HEK293 (cell line): ENCODE measurements around the gene INHBB.

Experiments used
- CTCF ChIA-PET: fragments of 350-600 bp; formaldehyde crosslinking; extraction: SDS; loops from one replicate; lab custom pipeline; 2021; ENCODE audit warnings: antibody characterized with exemption; lab: Yijun Ruan, JAX
- POLR2A ChIA-PET: fragments of 300-600 bp; formaldehyde crosslinking; extraction: SDS; loops from one replicate; lab custom pipeline; 2020; ENCODE audit warnings: antibody characterized with exemption, inconsistent platforms; lab: Yijun Ruan, JAX
- H3K27ac ChIP-seq: fragments of 200-500 bp; sonication (Bioruptor generic); 2 replicates; pipeline ENCODE4 v1.5.1; 2014; ENCODE audit warnings: low read depth, low read length, control low read depth, inconsistent platforms; ENCODE audit errors: extremely low read depth
- H3K36me3 ChIP-seq, 2 experiments: fragments of 200-500 bp in 1 of 2; sonication (Bioruptor generic) in 1 of 2; 1 replicate in 1 of 2; 2 replicates in 1 of 2; pipeline ENCODE4 v1.5.1; 2014 to 2017; ENCODE audit warnings: inconsistent platforms in 2 of 2, low read length in 2 of 2; ENCODE audit not compliant: control insufficient read depth in 2 of 2, insufficient read depth in 1 of 2
- H3K4me1 ChIP-seq: fragments of 200-500 bp; sonication (Bioruptor generic); 2 replicates; pipeline ENCODE4 v1.5.1; 2014; ENCODE audit warnings: mild to moderate bottlenecking, low read length, inconsistent platforms; ENCODE audit not compliant: control insufficient read depth, insufficient read depth
- H3K4me3 ChIP-seq: 2 replicates; pipeline ENCODE4 v1.5.1; 2011; ENCODE audit warnings: low read depth, mild to moderate bottlenecking, control low read depth, low read length, moderate library complexity
- H3K9me3 ChIP-seq: fragments of 200-500 bp; sonication (Bioruptor generic); 2 replicates; pipeline ENCODE4 v1.5.1; 2014; ENCODE audit warnings: low read depth, low read length, inconsistent platforms; ENCODE audit not compliant: control insufficient read depth, insufficient read depth
- BCL11A ChIP-seq: fragments of 450-650 bp; formaldehyde crosslinking; IDR thresholded peaks from 2 replicates; pipeline ENCODE4 v1.5.1; 2016; ENCODE audit warnings: low read depth, missing biosample characterization, missing genetic modification characterization
- GFI1B ChIP-seq: fragments of 450-650 bp; formaldehyde crosslinking; IDR thresholded peaks from 2 replicates; pipeline ENCODE4 v1.5.1; 2016; ENCODE audit warnings: missing biosample characterization, missing genetic modification characterization
- GLIS2 ChIP-seq: fragments of 450-650 bp; formaldehyde crosslinking; IDR thresholded peaks from 2 replicates; pipeline ENCODE4 v1.5.1; 2016; ENCODE audit warnings: missing biosample characterization, missing genetic modification characterization
- KLF7 ChIP-seq: fragments of 450-650 bp; formaldehyde crosslinking; IDR thresholded peaks from 2 replicates; pipeline ENCODE4 v1.5.1; 2016; ENCODE audit warnings: missing biosample characterization, missing genetic modification characterization, borderline replicate concordance
- PBX3 ChIP-seq: sonication (generic); formaldehyde crosslinking; IDR thresholded peaks from 2 replicates; pipeline ENCODE4 v1.8.1; 2022; ENCODE audit warnings: mild to moderate bottlenecking, moderate library complexity, missing genetic modification reagents
- ZNF16 ChIP-seq: fragments of 450-650 bp; formaldehyde crosslinking; IDR thresholded peaks from 2 replicates; pipeline ENCODE4 v1.5.1; 2016; ENCODE audit warnings: low read depth, missing biosample characterization, missing genetic modification characterization
- ZNF26 ChIP-seq: fragments of 450-650 bp; formaldehyde crosslinking; IDR thresholded peaks from 2 replicates; pipeline ENCODE4 v1.5.1; 2016; ENCODE audit warnings: missing biosample characterization, missing genetic modification characterization
- ZNF521 ChIP-seq: fragments of 450-650 bp; formaldehyde crosslinking; IDR thresholded peaks from 2 replicates; pipeline ENCODE4 v1.5.1; 2017; ENCODE audit warnings: missing biosample characterization, mild to moderate bottlenecking, missing genetic modification characterization
- ZNF529 ChIP-seq: fragments of 450-650 bp; formaldehyde crosslinking; IDR thresholded peaks from 2 replicates; pipeline ENCODE4 v1.5.1; 2017; ENCODE audit warnings: missing genetic modification characterization, missing biosample characterization; ENCODE audit not compliant: insufficient replicate concordance
- ZNF624 ChIP-seq: fragments of 450-650 bp; formaldehyde crosslinking; IDR thresholded peaks from 2 replicates; pipeline ENCODE4 v1.5.1; 2017; ENCODE audit warnings: missing biosample characterization, missing genetic modification characterization
- ZNF629 ChIP-seq: fragments of 450-650 bp; formaldehyde crosslinking; IDR thresholded peaks from 2 replicates; pipeline ENCODE4 v1.5.1; 2017; ENCODE audit warnings: missing biosample characterization, missing genetic modification characterization
- ZNF701 ChIP-seq: fragments of 450-650 bp; formaldehyde crosslinking; IDR thresholded peaks from 2 replicates; pipeline ENCODE4 v1.5.1; 2016; ENCODE audit warnings: missing biosample characterization, missing genetic modification characterization
- TF ChIP-seq, protein P1 (sequence below): fragments of 450-650 bp; formaldehyde crosslinking; IDR thresholded peaks from 2 replicates; pipeline ENCODE4 v1.5.1; 2016; ENCODE audit warnings: missing biosample characterization, missing genetic modification characterization
- TF ChIP-seq, protein P2 (sequence below): fragments of 450-650 bp; formaldehyde crosslinking; IDR thresholded peaks from 2 replicates; pipeline ENCODE4 v1.5.1; 2017; ENCODE audit warnings: missing biosample characterization, missing genetic modification characterization
- TF ChIP-seq, protein P3 (sequence below): fragments of 450-650 bp; formaldehyde crosslinking; optimal IDR thresholded peaks from 2 replicates; pipeline ENCODE3; 2016; ENCODE audit warnings: missing biosample characterization, mild to moderate bottlenecking, missing genetic modification characterization

INHBB gene

GRCh38 chr2:120323214-120323613, 22.7 kb upstream of the INHBB start (continued):
- TF ChIP-seq ZNF26 (tag by site-specific recombination): no peak
- no peak for TF ChIP-seq ZNF624 (tag by site-specific recombination)
- TF ChIP-seq, protein P1, sequence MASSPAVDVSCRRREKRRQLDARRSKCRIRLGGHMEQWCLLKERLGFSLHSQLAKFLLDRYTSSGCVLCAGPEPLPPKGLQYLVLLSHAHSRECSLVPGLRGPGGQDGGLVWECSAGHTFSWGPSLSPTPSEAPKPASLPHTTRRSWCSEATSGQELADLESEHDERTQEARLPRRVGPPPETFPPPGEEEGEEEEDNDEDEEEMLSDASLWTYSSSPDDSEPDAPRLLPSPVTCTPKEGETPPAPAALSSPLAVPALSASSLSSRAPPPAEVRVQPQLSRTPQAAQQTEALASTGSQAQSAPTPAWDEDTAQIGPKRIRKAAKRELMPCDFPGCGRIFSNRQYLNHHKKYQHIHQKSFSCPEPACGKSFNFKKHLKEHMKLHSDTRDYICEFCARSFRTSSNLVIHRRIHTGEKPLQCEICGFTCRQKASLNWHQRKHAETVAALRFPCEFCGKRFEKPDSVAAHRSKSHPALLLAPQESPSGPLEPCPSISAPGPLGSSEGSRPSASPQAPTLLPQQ: no peak

DNA sequence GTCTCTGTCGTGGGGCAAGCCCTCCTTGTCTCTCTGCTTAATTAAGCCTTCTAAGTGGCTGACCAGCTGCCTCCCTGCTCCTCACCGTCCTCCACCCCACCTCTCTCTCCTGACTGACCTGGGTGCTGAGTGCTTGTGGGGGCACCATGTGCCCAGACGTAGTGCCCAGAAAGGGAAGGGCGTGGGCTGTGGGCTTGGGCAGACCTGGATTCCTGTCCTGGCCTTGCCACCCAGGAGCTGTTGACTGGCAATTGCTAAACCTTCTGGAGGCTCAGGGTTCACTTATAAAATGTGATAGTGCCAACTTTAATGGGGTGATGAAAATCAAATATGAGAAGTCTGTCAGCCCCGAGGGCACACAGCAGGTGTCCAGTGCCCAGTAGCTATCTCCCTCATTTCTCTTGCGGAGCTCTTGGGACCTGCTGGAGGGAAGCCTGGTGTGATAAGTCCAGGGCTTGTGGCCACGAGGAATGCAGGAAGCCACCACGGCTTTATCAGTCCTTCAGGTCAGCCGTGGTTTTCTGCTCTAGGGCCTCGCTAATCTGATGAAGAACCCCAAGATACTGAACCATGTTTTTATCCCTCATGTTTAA, 22.0 kb upstream of the INHBB start:
- no peak for TF ChIP-seq ZNF529
- TF ChIP-seq ZNF521 (tag by site-specific recombination): no peak
- TF ChIP-seq PBX3 (CRISPR knock-in tag): no peak
- CTCF ChIA-PET: interaction anchor here (0.6 to 2.8 kb wide), 6 partner anchors 10 to 803 kb away, joined by 3 to 14 read pairs (median 4); no protein-coding TSS in a partner anchor

GRCh38 chr2:120324933-120325332, 21.0 kb upstream of the INHBB start:
- ChIA-PET CTCF (interaction anchor here (2.8 kb wide), 1 partner anchor 12 kb away, joined by 14 read pairs; no protein-coding TSS in a partner anchor), POLR2A (no interaction called here)
- H3K9me3 ChIP-seq: no peaks in the 10 kb centered on the region
- TF ChIP-seq BCL11A (tag by site-specific recombination) (no peak), GFI1B (tag by site-specific recombination) (no peak), ZNF629 (tag by site-specific recombination) (no peak), PBX3 (CRISPR knock-in tag) (no peak), ZNF701 (no peak), KLF7 (tag by site-specific recombination) (no peak), ZNF16 (tag by site-specific recombination) (no peak), GLIS2 (tag by site-specific recombination) (no peak)
- TF ChIP-seq, protein P2, sequence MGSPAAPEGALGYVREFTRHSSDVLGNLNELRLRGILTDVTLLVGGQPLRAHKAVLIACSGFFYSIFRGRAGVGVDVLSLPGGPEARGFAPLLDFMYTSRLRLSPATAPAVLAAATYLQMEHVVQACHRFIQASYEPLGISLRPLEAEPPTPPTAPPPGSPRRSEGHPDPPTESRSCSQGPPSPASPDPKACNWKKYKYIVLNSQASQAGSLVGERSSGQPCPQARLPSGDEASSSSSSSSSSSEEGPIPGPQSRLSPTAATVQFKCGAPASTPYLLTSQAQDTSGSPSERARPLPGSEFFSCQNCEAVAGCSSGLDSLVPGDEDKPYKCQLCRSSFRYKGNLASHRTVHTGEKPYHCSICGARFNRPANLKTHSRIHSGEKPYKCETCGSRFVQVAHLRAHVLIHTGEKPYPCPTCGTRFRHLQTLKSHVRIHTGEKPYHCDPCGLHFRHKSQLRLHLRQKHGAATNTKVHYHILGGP (tag by site-specific recombination): no peak
- TF ChIP-seq, protein P3, sequence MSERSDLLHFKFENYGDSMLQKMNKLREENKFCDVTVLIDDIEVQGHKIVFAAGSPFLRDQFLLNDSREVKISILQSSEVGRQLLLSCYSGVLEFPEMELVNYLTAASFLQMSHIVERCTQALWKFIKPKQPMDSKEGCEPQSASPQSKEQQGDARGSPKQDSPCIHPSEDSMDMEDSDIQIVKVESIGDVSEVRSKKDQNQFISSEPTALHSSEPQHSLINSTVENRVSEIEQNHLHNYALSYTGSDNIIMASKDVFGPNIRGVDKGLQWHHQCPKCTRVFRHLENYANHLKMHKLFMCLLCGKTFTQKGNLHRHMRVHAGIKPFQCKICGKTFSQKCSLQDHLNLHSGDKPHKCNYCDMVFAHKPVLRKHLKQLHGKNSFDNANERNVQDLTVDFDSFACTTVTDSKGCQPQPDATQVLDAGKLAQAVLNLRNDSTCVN (tag by site-specific recombination): no peak
- no peaks in the 10 kb centered on the region for H3K36me3 ChIP-seq
- H3K4me3 ChIP-seq: no peak overlapping the region
- H3K4me1 ChIP-seq: no peaks in the 10 kb centered on the region
- H3K27ac ChIP-seq: no peak overlapping the region

More for the DNA sequence above, 22.0 kb upstream of the INHBB start:
- Histone ChIP-seq H3K9me3 (no peaks in the 10 kb centered on the region), H3K4me1 (no peaks in the 10 kb centered on the region), H3K27ac (no peak overlapping the region), H3K36me3 (no peaks in the 10 kb centered on the region), H3K4me3 (no peak overlapping the region)
- POLR2A ChIA-PET: no interaction called here
